K562 (cell line): ENCODE data around the gene XPC. TPM values are rescaled to one million over a fixed set of nuclear protein-coding genes. Genes with fewer than 3 reads are reported as not detected.
A peak's percentile ranks its signal among the peaks of the same experiment; 100 is the strongest.

Experiments
- ARID4B ChIP-seq: sonication (generic); formaldehyde crosslinking; IDR thresholded peaks from 2 replicates; pipeline ENCODE4 v1.8.0; 2022; ENCODE audit warnings: mild to moderate bottlenecking, missing genetic modification reagents
- ASH1L ChIP-seq: fragments of 450-650 bp; IDR thresholded peaks from 2 replicates; pipeline ENCODE4 v1.6.1; 2018; ENCODE audit warnings: borderline replicate concordance, mild to moderate bottlenecking, low read depth; ENCODE audit not compliant: partially characterized antibody
- BRD9 ChIP-seq: fragments of 450-650 bp; IDR thresholded peaks from 2 replicates; pipeline ENCODE4 v1.6.1; 2018; ENCODE audit warnings: low read depth; ENCODE audit not compliant: partially characterized antibody
- EGR1 ChIP-seq: fragments of 450-650 bp; conservative IDR thresholded peaks from 2 replicates; pipeline ENCODE4 v1.6.1; 2017; ENCODE audit warnings: mild to moderate bottlenecking
- ETV1 ChIP-seq: fragments of 450-650 bp; conservative IDR thresholded peaks from 2 replicates; pipeline ENCODE4 v1.6.1; 2016; ENCODE audit warnings: missing genetic modification characterization, control low read depth, low read depth, missing compliant biosample characterization
- FOXJ2 ChIP-seq: fragments of 200-800 bp; sonication (Bioruptor generic); IDR thresholded peaks from 2 replicates; pipeline ENCODE4 v1.6.1; 2016; ENCODE audit warnings: missing genetic modification characterization, missing compliant biosample characterization
- GTF2F1 ChIP-seq: IDR thresholded peaks from 2 replicates; pipeline ENCODE4 v1.6.1; 2011; ENCODE audit warnings: low read depth, low read length, improper control_type of control experiment
- MYC ChIP-seq, 2 experiments: fragments of 250-450 bp in 1 of 2; sonication (Bioruptor Pico) in 1 of 2; IDR thresholded peaks; 2 replicates each; pipeline versions ENCODE4 v1.5.1 to v1.6.1; 2012 to 2021; ENCODE audit warnings: low read depth in 2 of 2, borderline replicate concordance in 1 of 2, improper control_type of control experiment in 1 of 2, low read length in 1 of 2, mild to moderate bottlenecking in 1 of 2, moderate library complexity in 1 of 2
- NCOR1 ChIP-seq: fragments of 450-650 bp; IDR thresholded peaks from 2 replicates; pipeline ENCODE4 v1.6.1; 2016; ENCODE audit warnings: mild to moderate bottlenecking, moderate library complexity
- POLR3A ChIP-seq: IDR thresholded peaks from 2 replicates; pipeline ENCODE4 v1.6.1; 2011; ENCODE audit warnings: borderline replicate concordance, mild to moderate bottlenecking, moderate library complexity; ENCODE audit not compliant: insufficient read length, insufficient read depth; ENCODE audit errors: extremely low read depth
- SLC30A9 ChIP-seq: fragments of 250-450 bp; sonication (Bioruptor Pico); IDR thresholded peaks from 2 replicates; pipeline ENCODE4 v1.8.0; 2022; ENCODE audit warnings: mild to moderate bottlenecking, moderate library complexity
- SMARCA5 ChIP-seq: fragments of 450-650 bp; IDR thresholded peaks from 2 replicates; pipeline ENCODE4 v1.6.1; 2016
- SRSF9 ChIP-seq: fragments of 200-400 bp; formaldehyde crosslinking; IDR thresholded peaks from 2 replicates; pipeline ENCODE4 v1.6.1; 2017; ENCODE audit warnings: low read depth, low read length, borderline replicate concordance
- TEAD4 ChIP-seq, 2 experiments: sonication (generic) in 1 of 2; formaldehyde crosslinking in 1 of 2; IDR thresholded peaks; 2 replicates each; pipeline versions ENCODE4 v1.6.1 to v1.8.0; 2012 to 2022; ENCODE audit warnings: borderline replicate concordance in 1 of 2, inconsistent platforms in 1 of 2, low read length in 1 of 2, mild to moderate bottlenecking in 1 of 2, missing genetic modification reagents in 1 of 2
- ZNF384 ChIP-seq: IDR thresholded peaks from 2 replicates; pipeline ENCODE4 v1.6.1; 2012; ENCODE audit warnings: low read depth, low read length, improper control_type of control experiment
- ZNF551 ChIP-seq: fragments of 250-450 bp; sonication (Bioruptor Pico); IDR thresholded peaks from 2 replicates; pipeline ENCODE4 v1.5.0; 2021; ENCODE audit warnings: mild to moderate bottlenecking, moderate library complexity
- ZNF644 ChIP-seq: fragments of 200-800 bp; sonication (Bioruptor generic); IDR thresholded peaks from 2 replicates; pipeline ENCODE4 v1.6.1; 2016; ENCODE audit warnings: low read depth, missing genetic modification characterization, missing compliant biosample characterization
- polyA plus RNA-seq, 8 experiments: library from polyadenylated mRNA; depleted of rRNA in 4 of 8; stranded (reverse) in 5 of 8; unstranded in 3 of 8; fragments of >200 nt; fragmentation: Nextera tagmentation in 2 of 8; fragmentation: Illumina TruSeq in 1 of 8; extraction: Ambion mirVana in 2 of 8; extraction: Trizol in 1 of 8; gene quantifications; 2 replicates each; pipeline versions ENCODE4 v1.2.1 to v1.2.3, GENCODE V29; 2011 to 2014; ENCODE audit warnings: inconsistent platforms in 1 of 8, missing spikeins in 1 of 8
- total RNA-seq, 7 experiments: library from RNA; depleted of rRNA in 6 of 7; stranded (reverse); fragments of >200 nt in 6 of 7; fragmentation: Illumina TruSeq in 2 of 7; extraction: Trizol in 2 of 7; gene quantifications; 2 replicates each; pipeline versions ENCODE4 v1.2.1 to v1.2.3, GENCODE V29; 2011 to 2021; ENCODE audit warnings: low replicate concordance in 1 of 7
- TF ChIP-seq, protein P1 (sequence below): conservative IDR thresholded peaks from 2 replicates; pipeline ENCODE4 v1.6.1; 2011; ENCODE audit warnings: low read depth, mild to moderate bottlenecking, low read length; ENCODE audit not compliant: control insufficient read depth
- TF ChIP-seq, protein P2 (sequence below), 2 experiments: IDR thresholded peaks; 2 replicates each; pipeline ENCODE4 v1.6.1; 2012; ENCODE audit warnings: improper control_type of control experiment in 2 of 2, low read depth in 2 of 2, low read length in 2 of 2, borderline replicate concordance in 1 of 2

The XPC gene
- total and polyA plus RNA-seq, 9 of the 15 experiments (the other 6 are each of a cell fraction or from before 2014, with no cell fraction given) = 3.8 to 54.7 (median 41.3) TPM

DNA sequence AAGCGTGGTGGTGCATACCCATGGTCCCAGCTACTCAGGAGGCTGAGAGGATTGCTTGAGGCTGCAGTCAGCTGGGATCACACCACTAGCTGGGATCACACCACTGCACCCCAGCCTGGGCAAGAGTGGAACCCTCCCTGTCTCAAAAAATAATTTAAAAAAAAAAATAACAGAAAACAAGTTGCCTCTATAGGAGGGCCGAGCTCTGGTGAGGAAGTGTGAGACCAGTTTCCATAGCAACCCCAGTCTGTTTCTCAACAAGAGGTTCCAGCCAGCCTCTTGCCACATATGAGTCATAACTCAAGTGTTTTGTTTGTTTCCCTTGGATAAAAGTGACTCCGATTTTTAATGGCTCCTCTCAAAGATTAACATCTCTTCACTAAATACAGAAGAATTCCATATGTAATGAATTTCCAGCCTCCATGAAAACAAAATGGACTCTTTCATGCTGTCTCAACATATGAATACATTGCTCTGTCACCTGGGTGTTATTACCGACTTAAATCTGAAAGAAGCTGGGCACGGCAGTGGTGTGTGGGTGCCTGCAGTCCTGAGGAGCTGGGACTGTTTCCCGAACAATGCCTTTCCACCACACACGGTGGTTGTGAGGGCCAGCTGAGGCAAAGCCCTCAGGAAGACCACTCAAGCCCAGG lies 33.9 kb downstream of the XPC start (continued):
- TF ChIP-seq ARID4B (CRISPR knock-in tag) (no peak), FOXJ2 (tag) (peak; percentile 100), ZNF551 (0 out of 2 replicates have a peak, but pooled peaks have one; percentile 35), TEAD4 (IDR thresholded peaks at IDR 0.05; ENCODE audit: low read length) (peak; percentile 73), TEAD4 (CRISPR knock-in tag; IDR thresholded peaks at IDR 0.05; ENCODE audit: borderline replicate concordance) (no peak), ASH1L (no peak), MYC (IDR thresholded peaks at IDR 0.05; ENCODE audit: low read depth, low read length) (no peak), MYC (CRISPR knock-in tag; IDR thresholded peaks at IDR 0.05; ENCODE audit: borderline replicate concordance, low read depth) (no peak), GTF2F1 (no peak), EGR1 (no peak), SLC30A9 (CRISPR knock-in tag) (no peak), ETV1 (no peak), NCOR1 (no peak), SRSF9 (no peak), ZNF384 (peak; percentile 27; the same call in 1 of the 2 replicates), ZNF644 (no peak), SMARCA5 (no peak), POLR3A (no peak), BRD9 (no peak)
- TF ChIP-seq, protein P1, sequence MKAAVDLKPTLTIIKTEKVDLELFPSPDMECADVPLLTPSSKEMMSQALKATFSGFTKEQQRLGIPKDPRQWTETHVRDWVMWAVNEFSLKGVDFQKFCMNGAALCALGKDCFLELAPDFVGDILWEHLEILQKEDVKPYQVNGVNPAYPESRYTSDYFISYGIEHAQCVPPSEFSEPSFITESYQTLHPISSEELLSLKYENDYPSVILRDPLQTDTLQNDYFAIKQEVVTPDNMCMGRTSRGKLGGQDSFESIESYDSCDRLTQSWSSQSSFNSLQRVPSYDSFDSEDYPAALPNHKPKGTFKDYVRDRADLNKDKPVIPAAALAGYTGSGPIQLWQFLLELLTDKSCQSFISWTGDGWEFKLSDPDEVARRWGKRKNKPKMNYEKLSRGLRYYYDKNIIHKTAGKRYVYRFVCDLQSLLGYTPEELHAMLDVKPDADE = no peak
- TF ChIP-seq, protein P2, sequence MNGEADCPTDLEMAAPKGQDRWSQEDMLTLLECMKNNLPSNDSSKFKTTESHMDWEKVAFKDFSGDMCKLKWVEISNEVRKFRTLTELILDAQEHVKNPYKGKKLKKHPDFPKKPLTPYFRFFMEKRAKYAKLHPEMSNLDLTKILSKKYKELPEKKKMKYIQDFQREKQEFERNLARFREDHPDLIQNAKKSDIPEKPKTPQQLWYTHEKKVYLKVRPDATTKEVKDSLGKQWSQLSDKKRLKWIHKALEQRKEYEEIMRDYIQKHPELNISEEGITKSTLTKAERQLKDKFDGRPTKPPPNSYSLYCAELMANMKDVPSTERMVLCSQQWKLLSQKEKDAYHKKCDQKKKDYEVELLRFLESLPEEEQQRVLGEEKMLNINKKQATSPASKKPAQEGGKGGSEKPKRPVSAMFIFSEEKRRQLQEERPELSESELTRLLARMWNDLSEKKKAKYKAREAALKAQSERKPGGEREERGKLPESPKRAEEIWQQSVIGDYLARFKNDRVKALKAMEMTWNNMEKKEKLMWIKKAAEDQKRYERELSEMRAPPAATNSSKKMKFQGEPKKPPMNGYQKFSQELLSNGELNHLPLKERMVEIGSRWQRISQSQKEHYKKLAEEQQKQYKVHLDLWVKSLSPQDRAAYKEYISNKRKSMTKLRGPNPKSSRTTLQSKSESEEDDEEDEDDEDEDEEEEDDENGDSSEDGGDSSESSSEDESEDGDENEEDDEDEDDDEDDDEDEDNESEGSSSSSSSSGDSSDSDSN (IDR thresholded peaks at IDR 0.05; ENCODE audit: borderline replicate concordance in 1 of 2, low read depth in 2 of 2, low read length in 2 of 2) = 0 out of 4 replicates have a peak, but pooled peaks of 1 of the 2 experiments have one; percentile 41
